Neural progenitor cell (in vitro differentiated cells): ENCODE results near the gene ANKHD1. TPM values are rescaled to one million over a fixed set of nuclear protein-coding genes. Genes with fewer than 3 reads are reported as not detected.

ENCODE experiments used
- DNase-seq: peaks from one replicate; pipeline ENCODE4 v3.0.0-alpha.2; 2016; ENCODE audit warnings: low spot score
- H2AFZ ChIP-seq: fragments of 200-600 bp; sonication (generic); replicated peaks from 2 replicates; pipeline ENCODE4 v1.6.1; 2016; ENCODE audit warnings: antibody characterized with exemption
- H3F3A ChIP-seq: fragments of 200-600 bp; sonication (generic); 2 replicates; pipeline ENCODE4 v1.6.1; 2016; ENCODE audit warnings: antibody characterized with exemption, low read depth
- H3K27ac ChIP-seq: fragments of 200-600 bp; sonication (generic); 2 replicates; pipeline ENCODE4 v1.5.1; 2016; ENCODE audit warnings: mild to moderate bottlenecking
- H3K27me3 ChIP-seq: fragments of 200-600 bp; sonication (generic); 2 replicates; pipeline ENCODE4 v1.6.1; 2016; ENCODE audit warnings: mild to moderate bottlenecking, moderate library complexity
- H3K36me3 ChIP-seq: fragments of 200-600 bp; sonication (generic); 2 replicates; pipeline ENCODE4 v1.5.1; 2016
- H3K4me1 ChIP-seq: fragments of 200-600 bp; sonication (generic); 2 replicates; pipeline ENCODE4 v1.6.1; 2016; ENCODE audit warnings: mixed run types
- H3K4me2 ChIP-seq: fragments of 200-600 bp; sonication (generic); 2 replicates; pipeline ENCODE4 v1.6.1; 2016
- H3K4me3 ChIP-seq: fragments of 200-600 bp; sonication (generic); 2 replicates; pipeline ENCODE4 v1.5.1; 2016
- H3K79me2 ChIP-seq: fragments of 200-600 bp; sonication (generic); 2 replicates; pipeline ENCODE4 v1.6.1; 2016; ENCODE audit warnings: low read depth
- H3K9ac ChIP-seq: fragments of 200-600 bp; sonication (generic); 2 replicates; pipeline ENCODE4 v1.6.1; 2016
- H3K9me3 ChIP-seq: fragments of 200-600 bp; sonication (generic); 2 replicates; pipeline ENCODE4 v1.5.1; 2016; ENCODE audit warnings: low read depth
- H4K20me1 ChIP-seq: fragments of 200-600 bp; sonication (generic); 2 replicates; pipeline ENCODE4 v1.6.1; 2016; ENCODE audit warnings: low read depth
- H3K27ac Mint-ChIP-seq: 3 replicates; pipeline ENCODE4 v1.8.0; 2021; ENCODE audit warnings: mixed read lengths
- H3K27me3 Mint-ChIP-seq: 2 replicates; pipeline ENCODE4 v1.8.0; 2022; ENCODE audit warnings: low read depth, mild to moderate bottlenecking, inconsistent platforms, moderate library complexity, mixed read lengths; ENCODE audit not compliant: insufficient read depth
- H3K36me3 Mint-ChIP-seq: 3 replicates; pipeline ENCODE4 v1.8.0; 2021; ENCODE audit warnings: mixed read lengths
- H3K4me1 Mint-ChIP-seq: 3 replicates; pipeline ENCODE4 v1.8.0; 2021; ENCODE audit warnings: mixed read lengths
- H3K4me3 Mint-ChIP-seq: 3 replicates; pipeline ENCODE4 v1.8.0; 2021; ENCODE audit warnings: mild to moderate bottlenecking, moderate library complexity, mixed read lengths
- H3K9me3 Mint-ChIP-seq: 3 replicates; pipeline ENCODE4 v1.8.0; 2020; ENCODE audit warnings: mixed read lengths
- EZH2 ChIP-seq: fragments of 200-600 bp; sonication (generic); IDR thresholded peaks from 2 replicates; pipeline ENCODE4 v1.6.1; 2017; ENCODE audit warnings: antibody characterized with exemption, mild to moderate bottlenecking, moderate library complexity
- EZH2phosphoT487 ChIP-seq: fragments of 200-600 bp; sonication (generic); IDR thresholded peaks from 2 replicates; pipeline ENCODE4 v1.6.1; 2017; ENCODE audit warnings: antibody characterized with exemption
- total RNA-seq: library from RNA; depleted of rRNA; stranded (reverse); fragments of >200 nt; gene quantifications from 2 replicates; pipeline ENCODE4 v1.2.3, GENCODE V29; 2015; ENCODE audit warnings: low replicate concordance
- TF ChIP-seq, protein P1 (sequence below): fragments of 200-600 bp; sonication (generic); IDR thresholded peaks from 2 replicates; pipeline ENCODE4 v1.5.1; 2017; ENCODE audit warnings: antibody characterized with exemption, mild to moderate bottlenecking

The ANKHD1 gene
- total RNA-seq, 1 donor from 2014 or later: 110 TPM

DNA sequence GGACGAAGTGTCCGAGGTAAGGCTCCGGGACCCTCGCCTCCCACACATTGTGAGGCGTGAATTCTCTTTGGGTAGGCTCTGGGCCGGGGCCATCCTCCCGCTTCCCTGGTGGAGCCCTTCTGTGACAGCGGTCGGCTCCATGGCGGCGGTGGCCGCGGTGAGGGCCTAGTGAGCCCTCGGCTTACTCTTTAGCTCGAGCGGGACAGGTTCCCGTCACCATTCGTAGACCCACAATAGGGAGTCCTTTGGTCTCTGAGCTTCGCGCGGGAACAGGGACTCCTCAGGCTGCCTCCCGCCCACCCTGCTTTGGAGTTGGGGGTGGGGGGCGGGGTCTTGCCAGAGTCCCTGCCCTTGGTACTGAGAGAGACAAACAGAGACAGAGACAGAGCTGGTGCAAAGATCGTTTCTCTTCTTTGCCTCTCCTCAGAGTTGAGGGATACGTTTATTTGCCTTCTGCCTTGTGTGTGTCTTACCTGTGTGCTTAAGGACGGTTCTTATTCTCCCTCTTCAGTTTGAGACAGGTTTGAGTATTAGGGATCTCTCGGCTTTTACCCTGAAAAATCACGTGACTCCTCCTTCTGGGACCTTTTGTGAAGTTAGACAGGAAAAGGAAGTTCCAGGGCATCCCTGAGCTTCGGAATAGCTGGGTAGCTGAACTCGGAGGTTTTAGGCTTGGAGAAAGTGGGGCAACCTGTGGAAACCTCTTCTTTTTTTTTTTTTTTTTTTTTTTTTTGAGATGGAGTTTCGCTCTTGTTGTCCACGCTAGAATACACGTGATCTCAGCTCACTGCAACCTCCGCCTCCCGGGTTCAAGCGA is 833 bp downstream of the ANKHD1 start:
- H4K20me1 ChIP-seq: peaks cover 64% of the 10 kb centered on the region
- peak; percentile 84 for DNase-seq
- peak overlapping the region; percentile 94 for H3K4me3 ChIP-seq
- peak overlapping the region; percentile 90 for H3K27ac ChIP-seq
- H3K36me3 ChIP-seq: no peaks in the 10 kb centered on the region
- Mint-ChIP-seq H3K4me1 (peaks cover 28% of the 10 kb centered on the region), H3K27me3 (peaks cover 2% of the 10 kb centered on the region), H3K9me3 (no peaks in the 10 kb centered on the region), H3K36me3 (peaks cover 12% of the 10 kb centered on the region), H3K27ac (peak overlapping the region; percentile 48), H3K4me3 (no peak overlapping the region)
- peak overlapping the region; percentile 85 for H3K9ac ChIP-seq
- peaks cover 79% of the 10 kb centered on the region for H3K79me2 ChIP-seq
- H2AFZ ChIP-seq: peak overlapping the region; percentile 54
- peaks cover 16% of the 10 kb centered on the region for H3K4me1 ChIP-seq
- H3K4me2 ChIP-seq: peak overlapping the region; percentile 79
- H3F3A ChIP-seq: peaks cover 27% of the 10 kb centered on the region
- TF ChIP-seq, protein P1, sequence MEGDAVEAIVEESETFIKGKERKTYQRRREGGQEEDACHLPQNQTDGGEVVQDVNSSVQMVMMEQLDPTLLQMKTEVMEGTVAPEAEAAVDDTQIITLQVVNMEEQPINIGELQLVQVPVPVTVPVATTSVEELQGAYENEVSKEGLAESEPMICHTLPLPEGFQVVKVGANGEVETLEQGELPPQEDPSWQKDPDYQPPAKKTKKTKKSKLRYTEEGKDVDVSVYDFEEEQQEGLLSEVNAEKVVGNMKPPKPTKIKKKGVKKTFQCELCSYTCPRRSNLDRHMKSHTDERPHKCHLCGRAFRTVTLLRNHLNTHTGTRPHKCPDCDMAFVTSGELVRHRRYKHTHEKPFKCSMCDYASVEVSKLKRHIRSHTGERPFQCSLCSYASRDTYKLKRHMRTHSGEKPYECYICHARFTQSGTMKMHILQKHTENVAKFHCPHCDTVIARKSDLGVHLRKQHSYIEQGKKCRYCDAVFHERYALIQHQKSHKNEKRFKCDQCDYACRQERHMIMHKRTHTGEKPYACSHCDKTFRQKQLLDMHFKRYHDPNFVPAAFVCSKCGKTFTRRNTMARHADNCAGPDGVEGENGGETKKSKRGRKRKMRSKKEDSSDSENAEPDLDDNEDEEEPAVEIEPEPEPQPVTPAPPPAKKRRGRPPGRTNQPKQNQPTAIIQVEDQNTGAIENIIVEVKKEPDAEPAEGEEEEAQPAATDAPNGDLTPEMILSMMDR: no peak
- TF ChIP-seq EZH2 (no peak), EZH2phosphoT487 (no peak)
- no peaks in the 10 kb centered on the region for H3K9me3 ChIP-seq
- H3K27me3 ChIP-seq: no peaks in the 10 kb centered on the region

DNA sequence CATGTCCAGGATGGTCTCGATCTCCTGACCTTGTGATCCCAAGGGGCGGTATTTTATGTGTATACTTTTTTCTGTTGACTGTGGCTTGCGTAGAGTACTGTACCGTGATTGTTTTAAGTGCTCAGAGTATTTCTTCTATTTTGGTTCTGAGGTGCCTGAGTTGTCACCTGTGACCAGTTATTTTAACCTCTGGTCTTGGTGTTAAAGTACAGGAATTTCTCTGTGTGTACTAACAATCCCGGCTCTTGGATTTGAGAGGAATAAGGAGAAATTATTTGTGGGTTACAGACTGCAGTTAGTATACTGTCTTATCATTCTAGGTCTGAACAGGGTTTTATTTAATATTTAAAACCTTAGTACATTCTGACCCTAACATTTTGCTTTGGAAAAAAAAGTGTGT is 2.0 kb downstream of the ANKHD1 start:
- Histone ChIP-seq H2AFZ (no peak overlapping the region), H3K27me3 (no peaks in the 10 kb centered on the region), H3K4me1 (peaks cover 16% of the 10 kb centered on the region), H3K9me3 (no peaks in the 10 kb centered on the region), H3K27ac (no peak overlapping the region), H3F3A (peaks cover 27% of the 10 kb centered on the region), H3K4me3 (peak overlapping the region; percentile 94), H3K4me2 (peak overlapping the region; percentile 79), H3K79me2 (peaks cover 88% of the 10 kb centered on the region), H4K20me1 (peaks cover 76% of the 10 kb centered on the region), H3K36me3 (no peaks in the 10 kb centered on the region), H3K9ac (no peak overlapping the region)
- H3K36me3 Mint-ChIP-seq: peaks cover 14% of the 10 kb centered on the region
- H3K27ac Mint-ChIP-seq: no peak overlapping the region
- TF ChIP-seq EZH2: no peak
- TF ChIP-seq, protein P1: no peak
- no peak for TF ChIP-seq EZH2phosphoT487
- peaks cover 28% of the 10 kb centered on the region for H3K4me1 Mint-ChIP-seq
- no peak overlapping the region for H3K4me3 Mint-ChIP-seq
- no peak for DNase-seq
- peaks cover 2% of the 10 kb centered on the region for H3K27me3 Mint-ChIP-seq
- no peaks in the 10 kb centered on the region for H3K9me3 Mint-ChIP-seq

DNA sequence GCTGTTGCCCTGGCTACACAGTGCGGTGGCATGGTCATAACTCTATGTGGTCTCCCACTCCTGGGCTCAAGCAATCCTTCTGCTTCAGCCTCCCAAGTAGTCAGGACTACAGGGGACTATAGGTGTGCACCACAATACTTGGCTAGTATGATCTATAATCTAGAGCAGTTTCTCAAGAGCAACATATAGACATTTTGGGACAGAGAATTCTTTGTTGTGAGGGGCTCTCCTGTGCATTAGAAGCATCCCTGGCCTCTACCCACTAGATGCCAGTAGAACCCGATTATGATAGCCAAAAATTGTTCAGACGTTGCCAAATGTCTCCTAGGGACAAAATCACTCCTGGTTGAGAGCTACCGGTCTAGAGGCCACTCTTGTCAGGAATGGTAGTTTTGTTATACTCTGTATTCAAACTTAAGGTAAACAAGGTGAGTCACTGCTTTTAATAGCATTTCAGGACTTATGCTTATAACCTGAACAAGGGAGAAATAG is 7.2 kb downstream of the ANKHD1 start:
- Histone ChIP-seq H3K4me2 (no peak overlapping the region), H3K9ac (no peak overlapping the region), H4K20me1 (peaks cover 80% of the 10 kb centered on the region), H3F3A (peaks cover 5% of the 10 kb centered on the region), H2AFZ (no peak overlapping the region), H3K36me3 (no peaks in the 10 kb centered on the region), H3K27ac (no peak overlapping the region), H3K4me3 (no peak overlapping the region), H3K9me3 (no peaks in the 10 kb centered on the region), H3K27me3 (no peaks in the 10 kb centered on the region), H3K4me1 (peaks cover 4% of the 10 kb centered on the region), H3K79me2 (peaks cover 100% of the 10 kb centered on the region)
- Mint-ChIP-seq H3K27me3 (peaks cover 2% of the 10 kb centered on the region), H3K9me3 (no peaks in the 10 kb centered on the region), H3K4me3 (no peak overlapping the region), H3K27ac (no peak overlapping the region), H3K36me3 (peaks cover 12% of the 10 kb centered on the region), H3K4me1 (peaks cover 10% of the 10 kb centered on the region)
- DNase-seq: no peak
- TF ChIP-seq EZH2phosphoT487 (no peak), EZH2 (no peak)
- TF ChIP-seq, protein P1: no peak
